B cell (primary cell): Measurements from ENCODE around the gene COX6A2. TPM values are rescaled to one million over a fixed set of nuclear protein-coding genes. Genes with fewer than 3 reads are reported as not detected.

ENCODE experiments used
- ATAC-seq: fragments of 200-7000 bp; cut with Tn5 transposase; one replicate; pipeline ENCODE4 v1.10.0; 2021; ENCODE audit warnings: low read depth, mild to moderate bottlenecking, moderate number of reproducible peaks, moderate library complexity
- CTCF ChIA-PET: fragments of 350-600 bp; sonication (Branson Sonifier 250); formaldehyde crosslinking; loops from one replicate; lab custom pipeline; 2021; ENCODE audit warnings: antibody characterized with exemption, inconsistent platforms; lab: Charles Lee
- POLR2A ChIA-PET: fragments of 350-600 bp; sonication (Branson Sonifier 250); formaldehyde crosslinking; loops from one replicate; lab custom pipeline; 2021; ENCODE audit warnings: antibody characterized with exemption; lab: Charles Lee
- DNase-seq: peaks from one replicate; pipeline ENCODE4 v3.0.0; 2013
- H2AFZ ChIP-seq: 2 replicates; pipeline ENCODE4 v1.6.1; 2012; ENCODE audit warnings: mild to moderate bottlenecking, low read depth, low read length; ENCODE audit not compliant: insufficient read depth, poor library complexity, severe bottlenecking
- H3K27ac ChIP-seq, 2 donors: 1 replicate in 1 of 2; 2 replicates in 1 of 2; pipeline ENCODE4 v1.5.1; 2012 to 2013; ENCODE audit warnings: low read length in 2 of 2, mild to moderate bottlenecking in 2 of 2, moderate library complexity in 1 of 2
- H3K27me3 ChIP-seq, 4 experiments: fragments of 200-600 bp in 1 of 4; sonication (generic) in 1 of 4; replicated peaks in 1 of 4; 1 replicate in 2 of 4; 2 replicates in 2 of 4; pipeline versions ENCODE4 v1.6.1 to v1.7.0; 2013 to 2016; ENCODE audit warnings: low read length in 3 of 4, mild to moderate bottlenecking in 2 of 4, mixed read lengths in 1 of 4, moderate library complexity in 1 of 4; ENCODE audit not compliant: insufficient read depth in 4 of 4, control insufficient read depth in 3 of 4; ENCODE audit errors: control extremely low read depth in 1 of 4
- H3K36me3 ChIP-seq, 2 experiments: replicated peaks in 1 of 2; 1 replicate in 1 of 2; 2 replicates in 1 of 2; pipeline versions ENCODE4 v1.6.1 to v1.7.1; 2013; ENCODE audit warnings: low read length in 1 of 2; ENCODE audit not compliant: insufficient read depth in 2 of 2, control insufficient read depth in 1 of 2; ENCODE audit errors: control extremely low read depth in 1 of 2, extremely low read depth in 1 of 2
- H3K4me1 ChIP-seq, 2 donors: fragments of 200-600 bp in 1 of 2; sonication (generic) in 1 of 2; 1 replicate in 1 of 2; 2 replicates in 1 of 2; pipeline versions ENCODE4 v1.5.1 to v1.6.1; 2013 to 2017; ENCODE audit warnings: low read length in 2 of 2; ENCODE audit not compliant: control insufficient read depth in 2 of 2, insufficient read depth in 2 of 2
- H3K4me2 ChIP-seq: replicated peaks from 2 replicates; pipeline ENCODE3; 2012; ENCODE audit warnings: mild to moderate bottlenecking, low read depth, low read length; ENCODE audit not compliant: poor library complexity, severe bottlenecking
- H3K4me3 ChIP-seq, 5 experiments: fragments of 200-600 bp in 1 of 5; sonication (generic) in 1 of 5; 1 replicate in 3 of 5; 2 replicates in 2 of 5; pipeline versions ENCODE4 v1.5.1 to v1.7.0; 2011 to 2016; ENCODE audit warnings: low read length in 4 of 5, mild to moderate bottlenecking in 4 of 5, low read depth in 2 of 5, control low read depth in 1 of 5, moderate library complexity in 1 of 5; ENCODE audit not compliant: insufficient read depth in 1 of 5; ENCODE audit errors: control extremely low read depth in 1 of 5, extremely low read depth in 1 of 5
- H3K79me2 ChIP-seq: fragments of 200-600 bp; sonication (generic); one replicate; pipeline ENCODE4 v1.6.0; 2016; ENCODE audit warnings: low read length; ENCODE audit not compliant: control insufficient read depth, insufficient read depth
- H3K9ac ChIP-seq: fragments of 200-600 bp; sonication (generic); 2 replicates; pipeline ENCODE4 v1.6.1; 2017; ENCODE audit warnings: mild to moderate bottlenecking, low read length, moderate library complexity
- H3K9me3 ChIP-seq, 3 donors: one replicate each; pipeline versions ENCODE4 v1.6.1 to v1.7.1; 2013; ENCODE audit warnings: low read length in 2 of 3; ENCODE audit not compliant: control insufficient read depth in 2 of 3, insufficient read depth in 1 of 3; ENCODE audit errors: control extremely low read depth in 1 of 3
- H4K20me1 ChIP-seq: 2 replicates; pipeline ENCODE4 v1.6.0; 2012; ENCODE audit warnings: mild to moderate bottlenecking, low read length; ENCODE audit not compliant: insufficient read depth, control insufficient read depth, poor library complexity, severe bottlenecking
- H3K27ac Mint-ChIP-seq: one replicate; pipeline ENCODE4 v1.8.0; 2021; ENCODE audit warnings: mixed read lengths
- H3K27me3 Mint-ChIP-seq: one replicate; pipeline ENCODE4 v1.8.0; 2021; ENCODE audit warnings: mixed read lengths
- H3K4me1 Mint-ChIP-seq: one replicate; pipeline ENCODE4 v1.8.0; 2021; ENCODE audit warnings: mixed read lengths
- H3K4me3 Mint-ChIP-seq: one replicate; pipeline ENCODE4 v1.8.0; 2021; ENCODE audit warnings: mixed read lengths
- H3K9me3 Mint-ChIP-seq: one replicate; pipeline ENCODE4 v1.8.0; 2022; ENCODE audit warnings: mixed read lengths; ENCODE audit not compliant: insufficient read depth
- EZH2 ChIP-seq: IDR thresholded peaks from 2 replicates; pipeline ENCODE4 v1.6.1; 2012; ENCODE audit warnings: borderline replicate concordance, low read depth, mild to moderate bottlenecking, moderate library complexity, low read length; ENCODE audit not compliant: insufficient read depth, poor library complexity, severe bottlenecking
- WGBS: methylation state at CpG from one replicate; pipeline ENCODE4 v1.1.5; 2013; ENCODE audit warnings: missing lambda C conversion rate; ENCODE audit not compliant: insufficient coverage; 5-methylcytosine and 5-hydroxymethylcytosine counted together
- intact Hi-C: fragments of 100-400 bp; cut with micrococcal nuclease; formaldehyde crosslinking; loops from one replicate; pipeline ENCODE4 v1.10.0; 2022
- polyA plus RNA-seq: library from polyadenylated mRNA; depleted of rRNA; stranded (reverse); fragments of >200 nt; gene quantifications from 2 replicates; pipeline ENCODE4 v1.2.3, GENCODE V29; 2012
- total RNA-seq, 2 donors: library from RNA; stranded (reverse); fragments of 120-200 nt in 1 of 2; gene quantifications; 1 replicate in 1 of 2; 2 replicates in 1 of 2; pipeline versions ENCODE4 v1.2.3 to v1.2.4, GENCODE V29; 2013 to 2022
- TF ChIP-seq, protein P1 (sequence below): fragments of 200-600 bp; IDR thresholded peaks from one replicate; pipeline ENCODE4 v1.8.0; 2022; ENCODE audit warnings: antibody characterized with exemption, mild to moderate bottlenecking

Gene COX6A2
- total and polyA plus RNA-seq, 2 donors (not counting 1 experiment from before 2014, with no cell fraction given) = not detected

DNA sequence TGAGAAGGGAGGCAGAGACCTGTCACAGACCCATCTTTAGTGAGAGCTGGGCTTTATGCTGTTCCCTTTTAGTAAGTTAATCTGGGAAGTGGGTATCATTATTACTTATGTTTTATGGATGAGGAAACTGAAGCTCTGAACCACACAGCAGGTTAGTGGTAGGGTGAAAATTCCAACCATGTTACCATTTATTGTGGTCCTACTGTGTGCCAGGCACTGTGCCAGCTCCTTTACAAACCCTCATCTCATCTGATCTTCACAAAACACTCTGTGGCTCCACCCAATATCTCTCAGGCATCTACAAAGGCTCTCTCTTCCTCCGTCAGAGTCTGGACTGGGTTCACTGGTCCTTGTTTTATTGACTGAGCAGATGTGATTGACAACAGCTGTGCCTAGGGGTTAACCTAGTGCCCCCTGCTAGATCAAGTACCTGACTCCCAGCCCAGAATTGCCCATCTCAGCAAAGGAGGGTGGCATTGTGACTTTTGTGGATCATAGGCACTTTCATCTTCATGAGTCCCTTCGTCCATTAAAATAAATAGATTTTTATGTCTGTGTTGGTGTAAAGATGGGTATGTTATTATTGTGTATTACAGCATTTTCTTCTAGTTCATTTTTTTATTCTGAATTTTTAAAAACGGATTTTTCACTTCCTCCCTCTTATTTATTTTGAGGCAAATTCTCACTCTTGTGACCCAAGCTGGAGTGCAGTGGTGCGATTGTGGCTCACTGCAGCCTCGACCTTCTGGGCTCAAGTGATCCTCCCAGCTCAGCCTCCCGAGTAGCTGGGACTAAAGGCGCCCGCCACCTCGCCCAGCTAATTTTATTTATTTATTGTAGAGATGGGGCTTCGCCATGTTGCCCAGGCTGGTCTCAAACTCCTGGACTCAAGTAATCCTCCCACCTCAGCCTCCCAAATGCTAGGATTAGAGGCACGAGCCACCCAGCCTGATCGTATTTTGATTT, 46.9 kb upstream of the COX6A2 start:
- Histone ChIP-seq H3K9me3 (peaks cover 0 to 12% (median 0%) of the 10 kb centered on the region in 3 donors), H3K27me3 (peaks cover 0 to 24% (median 11%) of the 10 kb centered on the region in 4 experiments), H2AFZ (no peak overlapping the region), H3K4me2 (no peak overlapping the region), H3K4me1 (peaks cover 22 to 33% of the 10 kb centered on the region in 2 donors), H3K9ac (no peak overlapping the region), H3K4me3 (no peak overlapping the region), H3K79me2 (no peaks in the 10 kb centered on the region), H3K36me3 (no peaks in the 10 kb centered on the region), H3K27ac (no peak overlapping the region), H4K20me1 (no peaks in the 10 kb centered on the region)
- intact Hi-C loops = loop anchor here (5.0 kb wide), 1 partner anchor 397 kb away; the partner anchor contains the start of gene ZNF267
- Mint-ChIP-seq H3K4me1 (peaks cover 43% of the 10 kb centered on the region), H3K27me3 (peaks cover 3% of the 10 kb centered on the region), H3K9me3 (no peaks in the 10 kb centered on the region), H3K4me3 (peak overlapping the region; percentile 90), H3K27ac (no peak overlapping the region)
- POLR2A ChIA-PET = interaction anchor here (0.5 kb wide), 1 partner anchor 539 kb away, joined by 3 read pairs; no protein-coding TSS in a partner anchor
- 93% methylated on average over 4 of the region's 12 CpGs for WGBS
- CTCF ChIA-PET = interaction anchor here (1.5 kb wide), 1 partner anchor 14 kb away, joined by 6 read pairs; no protein-coding TSS in a partner anchor
- TF ChIP-seq, protein P1, sequence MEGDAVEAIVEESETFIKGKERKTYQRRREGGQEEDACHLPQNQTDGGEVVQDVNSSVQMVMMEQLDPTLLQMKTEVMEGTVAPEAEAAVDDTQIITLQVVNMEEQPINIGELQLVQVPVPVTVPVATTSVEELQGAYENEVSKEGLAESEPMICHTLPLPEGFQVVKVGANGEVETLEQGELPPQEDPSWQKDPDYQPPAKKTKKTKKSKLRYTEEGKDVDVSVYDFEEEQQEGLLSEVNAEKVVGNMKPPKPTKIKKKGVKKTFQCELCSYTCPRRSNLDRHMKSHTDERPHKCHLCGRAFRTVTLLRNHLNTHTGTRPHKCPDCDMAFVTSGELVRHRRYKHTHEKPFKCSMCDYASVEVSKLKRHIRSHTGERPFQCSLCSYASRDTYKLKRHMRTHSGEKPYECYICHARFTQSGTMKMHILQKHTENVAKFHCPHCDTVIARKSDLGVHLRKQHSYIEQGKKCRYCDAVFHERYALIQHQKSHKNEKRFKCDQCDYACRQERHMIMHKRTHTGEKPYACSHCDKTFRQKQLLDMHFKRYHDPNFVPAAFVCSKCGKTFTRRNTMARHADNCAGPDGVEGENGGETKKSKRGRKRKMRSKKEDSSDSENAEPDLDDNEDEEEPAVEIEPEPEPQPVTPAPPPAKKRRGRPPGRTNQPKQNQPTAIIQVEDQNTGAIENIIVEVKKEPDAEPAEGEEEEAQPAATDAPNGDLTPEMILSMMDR = no peak
- TF ChIP-seq EZH2 = no peak
- DNase-seq (no peak), ATAC-seq (no peak)
